Heart right ventricle (tissue), 16 donors: ENCODE results near the gene PRR15. TPM values are rescaled to one million over a fixed set of nuclear protein-coding genes. Genes with fewer than 3 reads are reported as not detected.

Experiments
- ATAC-seq, 8 donors: fragments of 200-7000 bp; cut with Tn5 transposase; one replicate each; pipeline ENCODE4 v1.9.1; 2020; ENCODE audit warnings: mild to moderate bottlenecking in 8 of 8, moderate library complexity in 8 of 8, moderate number of reproducible peaks in 1 of 8
- DNase-seq, 2 donors: peaks; one replicate each; pipeline ENCODE4 v3.0.0-alpha.2; 2020
- H3K27ac ChIP-seq, 10 donors: fragments of 200-600 bp; sonication (generic) in 2 of 10; one replicate each; pipeline versions ENCODE4 v1.5.0 to v1.8.0; 2020 to 2022; ENCODE audit warnings: mild to moderate bottlenecking in 3 of 10
- H3K27me3 ChIP-seq, 7 donors: fragments of 200-600 bp; one replicate each; pipeline ENCODE4 v1.8.0; 2021 to 2022; ENCODE audit warnings: mild to moderate bottlenecking in 2 of 7
- H3K36me3 ChIP-seq, 9 donors: fragments of 200-600 bp; sonication (generic) in 1 of 9; one replicate each; pipeline versions ENCODE4 v1.5.0 to v1.8.0; 2020 to 2022; ENCODE audit warnings: mild to moderate bottlenecking in 2 of 9
- H3K4me1 ChIP-seq, 9 donors: fragments of 200-600 bp; sonication (generic) in 1 of 9; one replicate each; pipeline versions ENCODE4 v1.5.0 to v1.8.0; 2020 to 2022; ENCODE audit warnings: mild to moderate bottlenecking in 4 of 9
- H3K4me3 ChIP-seq, 10 donors: fragments of 200-600 bp; sonication (generic) in 2 of 10; one replicate each; pipeline versions ENCODE4 v1.5.0 to v1.8.0; 2020 to 2022; ENCODE audit warnings: mild to moderate bottlenecking in 7 of 10, moderate library complexity in 2 of 10
- H3K9me3 ChIP-seq, 11 donors: fragments of 200-600 bp in 10 of 11; sonication (generic) in 2 of 11; one replicate each; pipeline versions ENCODE4 v1.5.0 to v1.8.0; 2013 to 2022; ENCODE audit warnings: mild to moderate bottlenecking in 2 of 11, control low read depth in 1 of 11, moderate library complexity in 1 of 11
- WGBS, 2 donors: extraction: QIAGEN DNeasy Blood & Tissue Kit; methylation state at CpG; one replicate each; pipeline ENCODE4 v1.1.7; 2013; ENCODE audit warnings: inconsistent platforms in 1 of 2; 5-methylcytosine and 5-hydroxymethylcytosine counted together
- intact Hi-C, 10 donors: fragments of 100-400 bp; cut with DNase I; formaldehyde crosslinking; loops; one replicate each; pipeline versions ENCODE4 v1.11.1 to v1.14.2; 2022
- polyA plus RNA-seq, 2 donors: library from polyadenylated mRNA; stranded (reverse); fragments of 200-250 nt; gene quantifications; one replicate each; pipeline ENCODE4 v1.2.3, GENCODE V29; 2013
- total RNA-seq, 10 donors: library from RNA; stranded (reverse); fragmentation: NEBNext Ultra II Directional in 3 of 10; extraction: Animal tissue kit (Norgen Biotek cat#: 25700) in 3 of 10; gene quantifications; one replicate each; pipeline versions ENCODE4 v1.2.1 to v1.2.4, GENCODE V29; 2021 to 2023
- TF ChIP-seq, protein P1 (sequence below), 9 donors: fragments of 200-600 bp; sonication (generic) in 2 of 9; IDR thresholded peaks; one replicate each; pipeline versions ENCODE4 v1.5.0 to v1.8.0; 2021 to 2022; ENCODE audit warnings: antibody characterized with exemption in 9 of 9, mild to moderate bottlenecking in 5 of 9, moderate library complexity in 1 of 9
- donor health status: Arrhythmogenic right ventricular cardiomyopathy.
- donor health status: ischemic (EF 13 %, LVEDD 7.1; RV severe dilation, severe dysfunction).
- donor health status: healthy with polysubstance abuse.
- donor health status: DM: no; HTN: yes; CAD: no.
- donor health status: DM: no; HTN: no; CAD: no.
- donor health status: ischemic (EF 25% LVEDD 6.9; RV normal size, moderate dysfunction).
- donor health status: ischemic (EF 25% LVEDD 5.7; RV mildly dilated, moderate dysfunction).
- donor health status: healthy.
- donor health status: DM: yes; HTN: yes; CAD: no.
- donor health status: Ischemic cardiomyopathy.
- donor health status: ischemic (EF 35%, LVEDD 5.7; RV mildly dilated, moderate dysfunction).
- donor health status: nonischemic (EF 11% LVEDD 7.7; RV severe dilation, severe dysfunction).
- donor health status: DM: yes; HTN: yes; CAD: no.
- donor health status: PGD.
- donor health status: ischemic (EF 29% LVEDD 5.4; RV normal size, mild dysfunction).
- donor health status: nonischemic (EF 23%, LVEDD 6.1; RV moderate dilation, normal function).

Gene PRR15
- total and polyA plus RNA-seq, 12 donors = 0.14 to 0.49 (median 0.26) TPM; not detected in 5

DNA sequence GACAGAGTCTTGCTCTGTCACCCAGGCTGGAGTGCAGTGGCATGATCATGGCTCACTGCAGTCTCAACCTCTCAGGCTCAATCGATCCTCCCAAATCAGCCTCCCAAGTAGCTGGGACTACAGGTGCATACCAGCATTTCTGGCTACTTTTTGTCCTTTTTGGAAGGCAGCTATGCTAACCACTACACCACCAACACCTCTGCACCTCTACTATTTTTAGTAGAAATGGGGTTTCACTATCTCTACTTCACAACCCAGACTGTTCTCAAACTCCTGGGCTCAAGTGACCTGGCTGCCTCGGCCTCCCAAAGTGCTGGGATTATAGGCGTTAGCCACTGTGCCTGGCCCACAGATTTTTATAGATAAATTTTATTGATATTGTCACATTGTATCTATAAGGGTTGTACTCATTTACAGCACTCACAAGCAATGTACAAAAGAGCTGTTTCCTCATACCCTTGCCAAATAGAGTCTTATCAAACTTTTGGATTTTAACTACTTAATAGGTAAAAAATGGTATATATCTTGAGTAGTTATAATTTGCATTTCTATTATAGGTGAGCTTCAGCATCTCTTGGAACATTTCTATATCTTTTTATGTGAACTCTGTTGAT, 23.7 kb downstream of the PRR15 start:
- Histone ChIP-seq H3K4me3 (no peak overlapping the region), H3K36me3 (no peaks in the 10 kb centered on the region), H3K9me3 (no peaks in the 10 kb centered on the region), H3K4me1 (no peaks in the 10 kb centered on the region), H3K27ac (no peak overlapping the region), H3K27me3 (no peaks in the 10 kb centered on the region)
- DNase-seq (no peak), ATAC-seq (no peak)
- TF ChIP-seq, protein P1, sequence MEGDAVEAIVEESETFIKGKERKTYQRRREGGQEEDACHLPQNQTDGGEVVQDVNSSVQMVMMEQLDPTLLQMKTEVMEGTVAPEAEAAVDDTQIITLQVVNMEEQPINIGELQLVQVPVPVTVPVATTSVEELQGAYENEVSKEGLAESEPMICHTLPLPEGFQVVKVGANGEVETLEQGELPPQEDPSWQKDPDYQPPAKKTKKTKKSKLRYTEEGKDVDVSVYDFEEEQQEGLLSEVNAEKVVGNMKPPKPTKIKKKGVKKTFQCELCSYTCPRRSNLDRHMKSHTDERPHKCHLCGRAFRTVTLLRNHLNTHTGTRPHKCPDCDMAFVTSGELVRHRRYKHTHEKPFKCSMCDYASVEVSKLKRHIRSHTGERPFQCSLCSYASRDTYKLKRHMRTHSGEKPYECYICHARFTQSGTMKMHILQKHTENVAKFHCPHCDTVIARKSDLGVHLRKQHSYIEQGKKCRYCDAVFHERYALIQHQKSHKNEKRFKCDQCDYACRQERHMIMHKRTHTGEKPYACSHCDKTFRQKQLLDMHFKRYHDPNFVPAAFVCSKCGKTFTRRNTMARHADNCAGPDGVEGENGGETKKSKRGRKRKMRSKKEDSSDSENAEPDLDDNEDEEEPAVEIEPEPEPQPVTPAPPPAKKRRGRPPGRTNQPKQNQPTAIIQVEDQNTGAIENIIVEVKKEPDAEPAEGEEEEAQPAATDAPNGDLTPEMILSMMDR (IDR thresholded peaks at IDR 0.05) = no peak
- intact Hi-C loops = no loop called here
- 71 to 91% methylated on average over 3 of the region's 3 CpGs for WGBS, 2 donors

DNA sequence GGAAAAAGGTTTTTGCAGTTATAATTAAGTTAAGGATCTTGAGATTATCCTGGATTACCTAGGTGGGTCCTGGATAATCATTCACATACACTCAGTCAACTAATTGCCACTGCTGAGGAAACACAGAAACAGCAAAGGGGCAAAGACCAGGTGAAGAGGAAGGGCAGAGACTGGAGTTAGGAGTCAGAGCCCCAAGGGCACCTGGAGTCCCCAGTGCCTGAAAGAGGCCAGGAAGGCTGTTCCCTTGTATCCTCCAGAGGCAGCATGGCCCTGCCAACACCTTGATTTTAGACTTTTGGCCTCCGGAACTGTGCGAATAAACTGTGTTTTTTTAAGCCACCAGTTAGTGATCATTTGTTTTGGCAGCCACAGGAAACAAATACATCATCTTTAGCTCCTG, 24.6 kb downstream of the PRR15 start:
- 71 to 80% methylated on average over 2 of the region's 2 CpGs for WGBS, 2 donors
- Histone ChIP-seq H3K27me3 (no peaks in the 10 kb centered on the region), H3K4me1 (no peaks in the 10 kb centered on the region), H3K4me3 (no peak overlapping the region), H3K9me3 (no peaks in the 10 kb centered on the region), H3K27ac (no peak overlapping the region), H3K36me3 (no peaks in the 10 kb centered on the region)
- DNase-seq (no peak), ATAC-seq (no peak)
- intact Hi-C loops = no loop called here
- TF ChIP-seq, protein P1 (IDR thresholded peaks at IDR 0.05) = no peak

DNA sequence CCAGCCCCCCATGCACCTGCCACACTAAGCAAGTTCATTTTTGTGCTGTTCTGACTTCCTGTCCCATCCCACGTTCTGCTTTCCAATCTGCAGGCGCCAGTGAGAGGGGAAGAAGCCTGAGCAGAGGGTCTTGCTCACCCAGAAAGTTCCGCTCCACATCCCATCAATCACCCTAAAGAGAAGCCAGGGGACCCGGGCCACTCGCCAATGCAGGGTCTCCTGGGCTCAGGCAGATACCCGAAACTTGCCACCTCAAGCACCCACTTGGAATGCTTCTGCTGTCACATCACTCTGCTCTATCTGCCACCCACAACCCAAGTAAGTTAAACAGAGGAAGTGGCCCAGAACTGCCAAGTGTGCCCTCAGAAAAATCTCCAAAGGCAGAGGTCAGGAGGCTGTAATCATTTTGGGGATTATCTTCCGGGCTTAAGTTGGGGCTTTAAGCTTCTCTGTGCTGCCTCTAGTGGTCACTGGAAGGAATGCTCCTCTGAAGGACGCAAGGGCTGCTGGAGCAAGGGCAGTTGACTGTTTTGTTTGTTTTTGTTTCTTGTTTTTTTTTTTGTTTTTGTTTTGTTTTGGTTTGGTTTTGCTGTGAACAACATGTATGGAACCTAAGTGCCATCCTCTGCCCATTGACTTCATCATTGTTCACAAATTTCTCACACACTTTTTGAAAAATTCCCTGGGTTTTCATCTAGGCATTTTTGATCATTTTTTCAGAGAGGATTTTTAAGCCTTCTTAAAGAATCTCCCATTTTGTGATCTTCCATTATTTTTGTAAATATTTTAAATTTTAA, 25.5 kb downstream of the PRR15 start:
- no peaks in the 10 kb centered on the region for H3K4me1 ChIP-seq
- no peaks in the 10 kb centered on the region for H3K9me3 ChIP-seq
- ATAC-seq (peak in 2 of 8 donors; percentile 22 to 56), DNase-seq (peak in 1 of 2 donors; percentile 29)
- no peak overlapping the region for H3K4me3 ChIP-seq
- 69 to 70% methylated on average over 8 of the region's 8 CpGs for WGBS, 2 donors
- TF ChIP-seq, protein P1 (IDR thresholded peaks at IDR 0.05) = peak; percentile 55 to 88 (median 77)
- no peaks in the 10 kb centered on the region for H3K27me3 ChIP-seq
- H3K27ac ChIP-seq = no peak overlapping the region
- no peaks in the 10 kb centered on the region for H3K36me3 ChIP-seq
- intact Hi-C loops = no loop called here

DNA sequence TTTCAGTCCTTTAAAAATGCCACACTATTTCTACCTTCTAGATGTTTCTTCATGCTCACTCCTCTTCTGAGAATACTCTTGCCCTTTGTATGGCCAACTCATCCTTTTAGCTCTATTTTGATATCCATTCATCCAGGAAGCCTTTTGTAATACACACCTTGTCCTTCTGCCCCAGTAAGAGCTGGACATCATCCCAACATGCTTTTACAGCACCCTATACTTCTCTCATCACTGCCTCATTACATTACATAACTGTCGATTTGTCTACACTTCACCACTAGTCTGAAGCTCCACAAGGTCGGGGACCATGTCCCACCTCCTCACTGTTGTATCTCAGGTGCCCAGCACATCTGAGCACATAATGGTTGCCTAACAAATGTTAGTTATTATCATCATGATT, 29.2 kb downstream of the PRR15 start:
- DNase-seq (no peak), ATAC-seq (no peak)
- H3K9me3 ChIP-seq = no peaks in the 10 kb centered on the region
- H3K27me3 ChIP-seq = no peaks in the 10 kb centered on the region
- intact Hi-C loops = no loop called here
- no peaks in the 10 kb centered on the region for H3K36me3 ChIP-seq
- no peaks in the 10 kb centered on the region for H3K4me1 ChIP-seq
- WGBS, 2 donors = 83 to 89% methylated on average over 2 of the region's 2 CpGs
- no peak overlapping the region for H3K27ac ChIP-seq
- H3K4me3 ChIP-seq = no peak overlapping the region
- TF ChIP-seq, protein P1 (IDR thresholded peaks at IDR 0.05) = no peak
